ENCODE results near the gene EMID1. TPM values are rescaled to one million over a fixed set of nuclear protein-coding genes. Genes with fewer than 3 reads are reported as not detected.
"Not testable (repeated sequence)": the region's sequence is repeated elsewhere in the genome, so short reads cannot be mapped to it uniquely, and the experiment has no call there.

The EMID1 gene
- total and polyA plus RNA-seq, 8 donors: 6.2 to 16.8 (median 10.0) TPM

DNA sequence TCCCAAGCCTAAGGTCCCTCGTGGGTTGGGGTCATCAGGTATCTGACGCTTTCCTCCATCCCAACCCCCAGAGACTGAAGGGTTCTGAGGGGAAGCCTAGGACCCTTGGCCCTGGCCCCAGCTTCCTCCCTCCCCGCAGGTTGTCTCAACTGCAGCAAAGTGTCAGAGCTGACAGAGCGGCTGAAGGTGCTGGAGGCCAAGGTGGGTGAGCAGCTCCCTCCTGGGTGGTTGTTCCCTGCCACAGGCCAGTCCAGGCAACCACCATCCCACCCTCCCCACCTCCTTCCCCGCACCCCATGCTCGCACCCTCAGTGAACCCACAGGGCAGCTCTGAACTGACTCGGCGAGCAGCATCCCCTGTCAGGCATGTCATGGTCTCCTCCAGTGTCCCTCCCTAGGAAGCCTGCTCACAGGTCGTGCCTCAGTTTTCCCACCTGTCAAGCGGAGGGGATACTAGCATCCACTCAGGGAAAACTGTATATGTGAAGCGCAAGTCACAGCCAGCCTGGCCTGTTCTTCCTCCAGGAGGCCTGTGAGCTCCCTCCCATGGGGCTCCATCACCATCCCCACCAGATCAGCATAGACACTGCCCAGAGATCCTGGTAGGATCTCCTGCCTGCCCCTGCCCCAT lies 20.8 kb downstream of the EMID1 start:
- no peaks in the 10 kb centered on the region for H3K9me3 ChIP-seq
- no peak overlapping the region for H3K27ac ChIP-seq
- no peak overlapping the region for H3K4me3 ChIP-seq
- FAIRE-seq: no peak
- no peak for DNase-seq
- WGBS, 2 donors: 89 to 95% methylated on average over 11 of the region's 11 CpGs
- intact Hi-C loops (cut with DNase I): no loop called here
- H3K36me3 ChIP-seq: no peaks in the 10 kb centered on the region
- TF ChIP-seq, protein P1, sequence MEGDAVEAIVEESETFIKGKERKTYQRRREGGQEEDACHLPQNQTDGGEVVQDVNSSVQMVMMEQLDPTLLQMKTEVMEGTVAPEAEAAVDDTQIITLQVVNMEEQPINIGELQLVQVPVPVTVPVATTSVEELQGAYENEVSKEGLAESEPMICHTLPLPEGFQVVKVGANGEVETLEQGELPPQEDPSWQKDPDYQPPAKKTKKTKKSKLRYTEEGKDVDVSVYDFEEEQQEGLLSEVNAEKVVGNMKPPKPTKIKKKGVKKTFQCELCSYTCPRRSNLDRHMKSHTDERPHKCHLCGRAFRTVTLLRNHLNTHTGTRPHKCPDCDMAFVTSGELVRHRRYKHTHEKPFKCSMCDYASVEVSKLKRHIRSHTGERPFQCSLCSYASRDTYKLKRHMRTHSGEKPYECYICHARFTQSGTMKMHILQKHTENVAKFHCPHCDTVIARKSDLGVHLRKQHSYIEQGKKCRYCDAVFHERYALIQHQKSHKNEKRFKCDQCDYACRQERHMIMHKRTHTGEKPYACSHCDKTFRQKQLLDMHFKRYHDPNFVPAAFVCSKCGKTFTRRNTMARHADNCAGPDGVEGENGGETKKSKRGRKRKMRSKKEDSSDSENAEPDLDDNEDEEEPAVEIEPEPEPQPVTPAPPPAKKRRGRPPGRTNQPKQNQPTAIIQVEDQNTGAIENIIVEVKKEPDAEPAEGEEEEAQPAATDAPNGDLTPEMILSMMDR (IDR thresholded peaks at IDR 0.05): no peak
- H3K4me1 ChIP-seq: peaks cover 0 to 4% (median 0%) of the 10 kb centered on the region in 3 donors
- no peak for ATAC-seq
- H3K27me3 ChIP-seq: no peaks in the 10 kb centered on the region

DNA sequence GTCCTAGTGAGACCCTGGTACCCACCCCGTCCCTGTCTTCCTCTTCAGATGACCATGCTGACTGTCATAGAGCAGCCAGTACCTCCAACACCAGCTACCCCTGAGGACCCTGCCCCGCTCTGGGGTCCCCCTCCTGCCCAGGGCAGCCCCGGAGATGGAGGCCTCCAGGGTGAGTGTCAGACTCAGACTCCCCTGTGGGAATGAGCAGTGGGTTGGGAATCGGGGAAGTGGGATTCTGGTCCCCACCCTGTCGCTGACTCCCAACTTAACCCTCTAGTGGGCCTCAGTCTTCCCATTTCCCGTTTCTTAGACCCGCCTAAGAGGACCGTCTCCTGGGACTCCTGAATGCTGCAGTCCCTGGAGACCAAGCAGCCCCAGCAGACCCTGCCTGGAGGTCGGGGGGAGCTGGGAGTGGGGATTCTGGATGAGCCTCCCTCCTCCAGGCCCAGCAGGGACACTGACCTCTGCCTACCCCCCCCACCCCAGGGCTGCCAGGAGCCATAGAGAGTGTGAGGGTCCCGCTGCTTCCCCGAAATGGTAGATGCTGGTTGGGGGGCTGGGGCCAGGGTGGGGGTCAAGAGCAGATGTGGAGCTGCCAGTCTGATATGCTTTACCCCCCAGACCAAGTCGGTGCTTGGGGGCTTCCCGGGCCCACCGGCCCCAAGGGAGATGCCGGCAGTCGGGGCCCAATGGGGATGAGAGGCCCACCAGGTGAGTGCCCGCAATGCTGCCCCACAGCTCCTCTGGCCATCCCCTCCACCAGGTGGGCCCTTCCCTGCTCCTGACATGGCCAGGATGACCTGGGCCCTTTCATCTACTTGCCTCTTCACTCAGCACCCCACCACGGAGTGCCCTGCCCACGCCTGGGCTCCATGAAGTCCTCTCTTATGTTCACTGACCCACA lies 25.5 kb downstream of the EMID1 start:
- WGBS, 2 donors: 92 to 96% methylated on average over 17 to 19 of the region's 19 CpGs
- FAIRE-seq (no peak), ATAC-seq (no peak), DNase-seq (no peak)
- TF ChIP-seq, protein P1 (IDR thresholded peaks at IDR 0.05): no peak
- no peaks in the 10 kb centered on the region for H3K27me3 ChIP-seq
- intact Hi-C loops (cut with DNase I): no loop called here
- peaks cover 6 to 14% (median 10%) of the 10 kb centered on the region in 3 donors for H3K4me1 ChIP-seq
- no peaks in the 10 kb centered on the region for H3K36me3 ChIP-seq
- H3K9me3 ChIP-seq: no peaks in the 10 kb centered on the region
- H3K4me3 ChIP-seq: no peak overlapping the region
- no peak overlapping the region for H3K27ac ChIP-seq

DNA sequence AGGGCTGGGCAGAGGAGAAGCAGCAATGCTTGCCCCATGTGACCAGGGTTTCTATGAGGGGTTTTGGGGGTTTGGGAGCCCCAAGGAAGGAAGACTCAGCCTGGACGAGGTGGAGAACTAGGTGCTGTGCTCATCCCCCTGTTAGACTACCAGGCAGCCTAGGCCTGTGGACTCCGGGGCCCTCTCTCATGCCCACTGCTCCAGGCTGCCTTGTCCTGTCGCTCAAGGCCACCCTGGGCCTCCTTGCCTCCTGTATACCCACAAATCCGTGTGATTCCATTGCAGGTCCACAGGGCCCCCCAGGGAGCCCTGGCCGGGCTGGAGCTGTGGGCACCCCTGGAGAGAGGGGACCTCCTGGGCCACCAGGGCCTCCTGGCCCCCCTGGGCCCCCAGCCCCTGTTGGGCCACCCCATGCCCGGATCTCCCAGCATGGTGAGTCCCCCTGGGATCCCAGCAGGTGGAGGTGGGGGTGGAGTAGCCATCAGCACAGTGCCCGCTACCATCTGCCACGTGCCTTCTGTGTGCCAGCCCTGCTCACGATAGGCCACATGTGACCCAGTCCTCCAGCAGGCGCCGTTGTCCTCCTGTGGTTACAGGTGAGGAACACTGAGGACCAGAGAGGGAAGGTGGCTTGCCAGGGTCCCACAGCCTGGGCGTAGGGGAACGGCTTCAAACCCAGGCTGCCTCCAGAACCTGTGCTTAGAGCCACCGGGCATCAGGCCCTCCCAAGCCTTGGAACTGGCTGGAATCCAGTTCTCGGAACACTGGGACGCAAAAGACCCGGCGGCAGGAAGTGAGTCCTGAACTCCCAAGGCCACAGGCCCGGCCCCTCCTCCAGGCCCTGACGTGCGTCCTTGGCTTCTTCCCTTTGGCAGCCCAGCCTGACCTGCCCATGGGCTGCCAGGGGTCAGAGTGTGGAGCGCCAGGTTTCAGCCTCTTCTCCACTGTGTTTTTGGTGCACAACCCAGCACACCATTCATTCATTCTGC lies 26.6 kb downstream of the EMID1 start:
- Histone ChIP-seq H3K27me3 (no peaks in the 10 kb centered on the region), H3K4me3 (no peak overlapping the region), H3K36me3 (no peaks in the 10 kb centered on the region), H3K9me3 (no peaks in the 10 kb centered on the region), H3K4me1 (peaks cover 6 to 14% (median 10%) of the 10 kb centered on the region in 3 donors), H3K27ac (peak overlapping the region in 3 of 4 donors; percentile 42 to 66 (median 57))
- no peak for FAIRE-seq
- peak; percentile 81 to 95 (median 88) for DNase-seq
- peak; percentile 93 to 96 (median 94) for ATAC-seq
- 31 to 33% methylated on average over 22 of the region's 22 CpGs for WGBS, 2 donors
- intact Hi-C loops (cut with DNase I): no loop called here
- TF ChIP-seq, protein P1 (IDR thresholded peaks at IDR 0.05): no peak

DNA sequence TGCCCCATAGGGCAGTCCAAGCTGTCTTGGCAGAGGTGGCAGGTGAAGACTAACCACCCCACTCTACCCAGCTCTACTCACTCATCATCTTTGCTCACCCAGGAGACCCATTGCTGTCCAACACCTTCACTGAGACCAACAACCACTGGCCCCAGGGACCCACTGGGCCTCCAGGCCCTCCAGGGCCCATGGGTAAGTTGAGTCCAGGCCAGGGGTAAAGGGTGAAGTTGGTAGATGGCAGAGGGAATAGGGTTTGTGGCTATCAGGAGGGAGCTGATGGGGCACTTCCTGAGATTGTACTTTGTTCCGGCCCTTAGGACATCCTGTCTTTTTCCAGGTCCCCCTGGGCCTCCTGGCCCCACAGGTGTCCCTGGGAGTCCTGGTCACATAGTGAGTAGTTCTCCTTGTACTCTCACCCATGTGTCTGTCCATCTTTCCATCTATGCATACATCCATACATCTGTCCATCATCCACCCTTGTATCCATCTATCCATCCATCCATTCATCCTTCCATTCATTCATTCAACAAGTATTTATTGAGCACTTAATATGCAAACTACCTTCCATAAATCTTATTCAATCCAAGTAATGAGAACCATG lies 27.7 kb downstream of the EMID1 start:
- Histone ChIP-seq H3K9me3 (no peaks in the 10 kb centered on the region), H3K4me1 (peaks cover 6 to 14% (median 10%) of the 10 kb centered on the region in 3 donors), H3K36me3 (no peaks in the 10 kb centered on the region), H3K4me3 (no peak overlapping the region), H3K27me3 (no peaks in the 10 kb centered on the region), H3K27ac (no peak overlapping the region)
- no peak for FAIRE-seq
- intact Hi-C loops (cut with DNase I): no loop called here
- TF ChIP-seq, protein P1 (IDR thresholded peaks at IDR 0.05): no peak
- WGBS, 2 donors: 80 to 81% methylated on average over 1 of the region's 1 CpG
- peak in 1 of 4 donors; percentile 2 for ATAC-seq
- no peak for DNase-seq

DNA sequence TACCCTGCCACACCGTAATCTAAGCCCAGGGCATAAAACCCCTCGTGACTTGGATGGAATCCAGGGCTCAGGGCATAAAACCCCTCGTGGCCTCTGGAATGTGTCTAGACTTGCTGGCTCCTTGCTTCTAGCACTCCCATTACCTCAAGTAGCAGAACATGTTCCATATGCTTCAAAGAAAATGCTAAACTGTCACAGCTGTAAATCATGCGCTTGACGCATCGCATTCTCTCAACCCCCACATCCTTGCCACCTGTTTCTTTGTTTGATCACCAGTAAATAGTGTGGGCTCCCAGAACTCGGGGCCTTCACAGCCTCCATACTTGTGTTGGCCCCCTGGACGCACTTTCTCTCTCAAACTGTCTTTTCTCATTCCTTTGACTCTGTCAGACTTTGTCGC lies 34.8 kb downstream of the EMID1 start:
- intact Hi-C loops (cut with DNase I): loop anchor here in 2 of 3 donors (5.0 to 10.0 kb wide), 2 partner anchors 38 to 86 kb away; no protein-coding TSS in a partner anchor
- not testable (repeated sequence) for FAIRE-seq, H3K4me1 ChIP-seq, DNase-seq, H3K27me3 ChIP-seq, H3K27ac ChIP-seq, H3K4me3 ChIP-seq, ATAC-seq, H3K9me3 ChIP-seq, H3K36me3 ChIP-seq
- WGBS, 2 donors: 86 to 90% methylated on average over 9 of the region's 9 CpGs
